ENCODE data around the gene RPTN. TPM values are rescaled to one million over a fixed set of nuclear protein-coding genes. Genes with fewer than 3 reads are reported as not detected.

Gene RPTN
- total RNA-seq, 2 experiments from 2014 or later, result not detected

DNA sequence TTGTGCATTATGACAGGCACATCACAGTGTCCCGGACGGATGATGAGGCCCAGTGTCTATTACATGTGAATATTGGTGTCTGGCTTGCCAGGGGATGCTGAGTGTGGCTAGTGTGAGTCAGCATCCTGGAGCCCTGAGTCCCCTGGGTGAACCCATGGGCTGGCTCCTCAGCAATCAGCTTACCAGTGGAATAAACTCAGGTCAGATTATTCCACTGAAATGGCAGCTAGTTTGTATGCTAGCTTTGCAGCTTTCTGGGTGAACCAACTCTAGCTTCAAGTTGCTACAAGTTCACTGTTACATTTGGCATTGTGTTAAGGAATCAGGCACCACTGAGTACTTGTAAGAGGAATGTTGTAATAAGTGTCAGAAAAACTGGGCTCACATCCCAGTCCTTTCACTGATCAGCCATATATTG, 23.9 kb upstream of the RPTN start:
- no peak overlapping the region for H3K27ac Mint-ChIP-seq
- no peak overlapping the region for H3K4me3 Mint-ChIP-seq
- ChIA-PET CTCF (interaction anchor here (1.0 to 3.4 kb wide), 6 partner anchors 8 to 135 kb away, joined by 3 to 11 read pairs (median 4); no protein-coding TSS in a partner anchor), POLR2A (interaction anchor here (1.1 kb wide), 1 partner anchor 133 kb away, joined by 3 read pairs; no protein-coding TSS in a partner anchor)
- DNase-seq, result no peak
- no peaks in the 10 kb centered on the region for H3K36me3 Mint-ChIP-seq (ENCODE audit: low read depth)
- peaks cover 14% of the 10 kb centered on the region for H3K27me3 Mint-ChIP-seq
- H3K4me1 Mint-ChIP-seq, result peaks cover 1% of the 10 kb centered on the region
- no peaks in the 10 kb centered on the region for H3K9me3 Mint-ChIP-seq

DNA sequence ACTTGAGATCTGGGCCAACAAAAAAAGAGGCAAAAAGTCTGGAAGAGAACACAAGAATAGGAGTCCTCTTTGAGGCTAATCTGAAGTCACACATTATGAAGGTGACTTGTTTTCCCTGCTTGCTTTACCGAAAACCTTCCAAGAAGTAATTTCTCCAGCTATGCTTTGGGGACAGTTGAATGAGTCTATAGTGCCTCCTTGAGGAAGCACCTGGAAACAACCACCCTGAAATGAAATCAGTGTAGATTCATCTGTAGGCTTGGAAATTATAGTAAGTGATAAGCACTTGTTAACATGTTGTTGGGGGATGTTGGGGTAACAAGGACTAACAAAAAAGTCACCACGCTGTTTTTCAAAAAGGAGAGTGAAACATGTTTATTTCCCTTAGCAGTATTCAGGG, 23.4 kb upstream of the RPTN start:
- H3K4me1 Mint-ChIP-seq, result peaks cover 1% of the 10 kb centered on the region
- no peaks in the 10 kb centered on the region for H3K36me3 Mint-ChIP-seq (ENCODE audit: low read depth)
- no peak overlapping the region for H3K27ac Mint-ChIP-seq
- H3K27me3 Mint-ChIP-seq, result peaks cover 14% of the 10 kb centered on the region
- CTCF ChIA-PET, result interaction anchor here (0.8 to 1.8 kb wide), 4 partner anchors 72 to 134 kb away, joined by 3 to 7 read pairs (median 4); no protein-coding TSS in a partner anchor
- POLR2A ChIA-PET, result interaction anchor here (1.1 kb wide), 1 partner anchor 132 kb away, joined by 3 read pairs; no protein-coding TSS in a partner anchor
- DNase-seq, result peak; percentile 14
- H3K9me3 Mint-ChIP-seq, result no peaks in the 10 kb centered on the region
- H3K4me3 Mint-ChIP-seq, result no peak overlapping the region

DNA sequence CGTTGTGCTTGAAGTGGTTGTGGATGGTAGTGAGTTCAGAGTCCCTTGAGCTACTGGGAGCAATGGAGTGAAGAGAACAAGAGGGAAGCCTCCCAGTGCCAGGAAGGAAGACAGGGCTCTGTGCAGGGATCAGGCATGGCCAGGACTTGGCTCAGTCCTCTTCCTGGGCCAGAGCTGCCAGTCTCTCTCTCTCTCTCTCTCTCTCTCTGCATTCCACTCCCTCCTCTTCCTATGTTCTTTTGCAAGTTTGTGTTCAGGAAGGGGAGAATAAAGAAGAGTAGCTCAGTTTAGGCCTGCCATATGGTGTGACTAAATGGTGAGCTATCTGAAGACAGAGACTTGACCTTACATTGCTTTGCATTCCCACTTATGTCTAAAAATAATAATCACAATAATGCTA, 20.5 kb upstream of the RPTN start:
- H3K27ac Mint-ChIP-seq, result no peak overlapping the region
- H3K36me3 Mint-ChIP-seq (ENCODE audit: low read depth), result no peaks in the 10 kb centered on the region
- no peaks in the 10 kb centered on the region for H3K4me1 Mint-ChIP-seq
- POLR2A ChIA-PET, result no interaction called here
- H3K27me3 Mint-ChIP-seq, result peaks cover 13% of the 10 kb centered on the region
- peaks cover 2% of the 10 kb centered on the region for H3K9me3 Mint-ChIP-seq
- H3K4me3 Mint-ChIP-seq, result no peak overlapping the region
- DNase-seq, result no peak
- CTCF ChIA-PET, result interaction anchor here (0.6 to 2.6 kb wide), 3 partner anchors 9 to 74 kb away, joined by 3 to 9 read pairs (median 4); partner anchors contain the start of gene RPTN

DNA sequence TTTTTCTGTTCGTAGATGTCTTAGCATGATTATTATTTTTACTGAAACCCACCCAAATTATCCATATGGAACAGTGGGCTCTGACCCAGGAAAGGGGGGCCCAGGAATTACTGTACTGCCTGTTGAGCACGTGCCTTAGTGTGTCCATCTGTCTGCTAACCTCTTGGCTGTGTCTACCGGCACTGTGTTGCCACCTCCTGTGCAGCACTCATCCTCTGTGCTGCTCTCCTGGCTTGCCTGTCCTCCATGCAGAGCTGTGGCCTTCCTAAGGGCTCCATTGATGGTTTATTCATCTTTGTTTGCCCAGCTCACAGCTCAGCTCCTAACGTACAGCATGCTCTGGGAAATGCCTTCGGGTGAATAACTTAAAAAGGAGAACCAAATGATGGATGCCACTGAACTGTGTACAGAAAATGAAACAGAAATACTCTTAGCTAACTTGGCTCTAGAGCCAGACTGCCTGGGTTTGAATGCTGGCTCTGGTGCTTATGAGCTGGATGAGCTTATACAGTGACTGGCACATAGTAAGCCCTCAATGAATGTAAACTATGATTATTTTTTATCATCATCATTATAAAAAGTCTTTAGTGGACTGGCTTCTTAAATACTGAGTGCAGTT, 11.4 kb upstream of the RPTN start:
- peaks cover 12% of the 10 kb centered on the region for H3K4me1 Mint-ChIP-seq
- peaks cover 2% of the 10 kb centered on the region for H3K36me3 Mint-ChIP-seq (ENCODE audit: low read depth)
- no peak overlapping the region for H3K4me3 Mint-ChIP-seq
- no peak overlapping the region for H3K27ac Mint-ChIP-seq
- CTCF ChIA-PET, result interaction anchor here (1.1 kb wide), 1 partner anchor 289 kb away, joined by 3 read pairs; no protein-coding TSS in a partner anchor
- DNase-seq, result no peak
- peaks cover 10% of the 10 kb centered on the region for H3K27me3 Mint-ChIP-seq
- POLR2A ChIA-PET, result no interaction called here
- H3K9me3 Mint-ChIP-seq, result no peaks in the 10 kb centered on the region

DNA sequence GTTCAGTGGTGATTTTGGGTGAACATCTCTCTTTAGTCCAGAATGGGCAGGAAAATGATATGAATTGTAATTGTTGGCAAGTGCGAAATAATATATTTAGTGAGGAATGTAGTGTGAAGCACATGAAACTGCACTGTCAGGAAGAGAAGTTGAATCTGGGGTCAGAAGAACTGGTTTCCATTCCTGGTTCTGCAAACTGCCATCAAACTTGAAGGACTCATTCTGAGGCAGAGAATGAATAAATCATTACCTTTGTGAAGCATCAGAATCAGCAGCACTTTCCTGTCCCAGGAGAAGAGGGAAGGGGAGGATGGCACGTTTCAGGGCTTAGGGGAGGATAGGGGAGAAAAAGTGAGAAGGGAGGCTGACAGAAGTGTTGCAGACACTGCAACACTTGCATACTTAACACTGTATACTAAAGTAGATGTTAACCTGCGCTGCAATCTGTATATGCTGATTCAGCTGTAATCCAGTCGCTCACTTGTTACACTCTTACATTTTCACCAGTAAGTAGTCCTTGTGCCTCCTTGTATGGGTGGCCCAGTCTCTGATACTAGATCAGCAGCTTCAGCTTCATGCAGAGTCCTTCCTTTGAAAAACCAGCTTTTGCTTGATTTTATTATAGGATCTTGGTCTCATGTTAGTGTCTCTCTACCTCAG, 10.5 kb upstream of the RPTN start:
- Mint-ChIP-seq H3K36me3 (ENCODE audit: low read depth) (peaks cover 3% of the 10 kb centered on the region), H3K27me3 (peaks cover 8% of the 10 kb centered on the region), H3K27ac (no peak overlapping the region), H3K4me1 (peaks cover 13% of the 10 kb centered on the region), H3K9me3 (no peaks in the 10 kb centered on the region), H3K4me3 (no peak overlapping the region)
- CTCF ChIA-PET, result no interaction called here
- POLR2A ChIA-PET, result no interaction called here
- DNase-seq, result no peak

DNA sequence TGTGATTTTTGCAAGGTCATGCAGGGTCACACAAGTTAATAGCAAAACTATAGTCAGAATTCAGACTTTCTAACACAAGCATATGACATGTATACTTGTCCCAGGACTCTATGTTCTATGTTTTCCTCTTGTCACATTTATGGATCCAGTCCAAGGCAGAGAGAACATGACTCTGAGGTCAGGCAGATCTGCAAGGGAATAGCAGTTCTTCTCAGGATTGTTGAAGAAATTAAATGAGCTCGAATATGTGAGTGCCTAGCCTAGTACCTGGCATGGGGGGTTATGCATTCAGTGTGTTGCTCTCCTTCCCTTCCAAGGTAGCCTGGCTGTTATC, 9.5 kb upstream of the RPTN start:
- H3K27me3 Mint-ChIP-seq, result peaks cover 15% of the 10 kb centered on the region
- CTCF ChIA-PET, result interaction anchor here (0.6 kb wide), 1 partner anchor 1073 kb away, joined by 4 read pairs; no protein-coding TSS in a partner anchor
- DNase-seq, result no peak

DNA sequence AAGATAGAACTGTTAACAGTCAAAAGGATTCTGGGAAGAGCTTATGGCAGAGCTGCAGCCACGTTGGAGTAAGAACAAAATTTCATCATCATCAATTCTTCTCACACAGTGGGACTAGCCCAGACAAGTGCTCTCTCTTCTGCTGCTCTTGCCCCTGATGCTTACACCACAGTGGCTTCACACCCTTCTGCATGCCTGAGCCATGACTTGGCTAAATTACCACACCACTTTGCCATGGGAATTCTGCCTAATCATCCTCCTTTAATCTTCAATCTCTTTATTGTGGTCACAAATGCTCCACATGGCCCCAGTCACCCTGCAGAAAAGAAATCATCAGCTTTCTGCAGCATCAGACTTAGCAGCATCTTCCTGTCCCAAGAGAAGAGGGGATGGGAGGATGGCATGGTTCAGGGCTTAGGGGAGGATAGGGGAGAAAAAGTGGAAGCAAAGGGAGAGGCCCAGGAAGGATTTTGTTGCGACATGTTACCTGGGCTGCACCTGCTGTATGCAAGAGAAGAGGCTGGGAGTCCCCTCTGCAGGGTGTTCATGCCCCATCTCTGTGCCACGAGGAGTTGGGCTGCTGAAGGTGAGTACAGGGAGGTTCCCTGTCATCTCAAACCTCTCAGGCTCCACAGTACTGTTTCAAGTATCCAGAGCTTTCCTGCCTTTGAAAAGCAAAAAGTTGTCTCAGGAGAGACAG, 9.0 kb upstream of the RPTN start:
- POLR2A ChIA-PET, result no interaction called here
- Mint-ChIP-seq H3K4me3 (no peak overlapping the region), H3K36me3 (ENCODE audit: low read depth) (peaks cover 3% of the 10 kb centered on the region), H3K27ac (peak overlapping the region; percentile 10), H3K9me3 (no peaks in the 10 kb centered on the region), H3K27me3 (peaks cover 14% of the 10 kb centered on the region), H3K4me1 (peaks cover 13% of the 10 kb centered on the region)
- DNase-seq, result no peak
- CTCF ChIA-PET, result no interaction called here

More for the DNA sequence above, 9.5 kb upstream of the RPTN start:
- Mint-ChIP-seq H3K4me3 (no peak overlapping the region), H3K36me3 (ENCODE audit: low read depth) (peaks cover 3% of the 10 kb centered on the region), H3K27ac (no peak overlapping the region), H3K9me3 (no peaks in the 10 kb centered on the region), H3K4me1 (peaks cover 13% of the 10 kb centered on the region)
- POLR2A ChIA-PET, result no interaction called here

DNA sequence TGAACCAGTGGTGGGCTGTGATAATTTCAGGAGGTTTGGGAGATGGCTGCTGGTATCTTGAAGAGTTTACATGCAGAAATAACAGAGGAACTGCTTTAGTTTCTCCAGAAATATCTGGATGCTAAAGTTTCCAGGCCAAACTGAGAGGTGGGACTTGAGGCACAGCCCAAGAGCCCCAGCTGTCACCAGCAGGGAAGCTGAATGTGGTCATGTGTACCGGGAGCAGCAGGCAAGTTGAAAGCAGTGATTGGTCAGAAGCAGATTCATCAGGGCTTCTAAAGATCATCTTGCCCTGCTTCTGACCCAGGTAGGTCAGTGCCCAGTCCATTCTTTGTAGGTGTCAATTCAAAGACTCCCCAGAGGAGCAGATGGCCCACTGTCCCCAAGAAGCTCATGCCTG, 7.9 kb upstream of the RPTN start:
- peaks cover 3% of the 10 kb centered on the region for H3K36me3 Mint-ChIP-seq (ENCODE audit: low read depth)
- no peak for DNase-seq
- ChIA-PET POLR2A (no interaction called here), CTCF (interaction anchor here (0.9 kb wide), 1 partner anchor 16 kb away, joined by 5 read pairs; no protein-coding TSS in a partner anchor)
- H3K27ac Mint-ChIP-seq, result no peak overlapping the region
- no peaks in the 10 kb centered on the region for H3K9me3 Mint-ChIP-seq
- H3K4me3 Mint-ChIP-seq, result no peak overlapping the region
- peaks cover 13% of the 10 kb centered on the region for H3K4me1 Mint-ChIP-seq
- H3K27me3 Mint-ChIP-seq, result peaks cover 19% of the 10 kb centered on the region

DNA sequence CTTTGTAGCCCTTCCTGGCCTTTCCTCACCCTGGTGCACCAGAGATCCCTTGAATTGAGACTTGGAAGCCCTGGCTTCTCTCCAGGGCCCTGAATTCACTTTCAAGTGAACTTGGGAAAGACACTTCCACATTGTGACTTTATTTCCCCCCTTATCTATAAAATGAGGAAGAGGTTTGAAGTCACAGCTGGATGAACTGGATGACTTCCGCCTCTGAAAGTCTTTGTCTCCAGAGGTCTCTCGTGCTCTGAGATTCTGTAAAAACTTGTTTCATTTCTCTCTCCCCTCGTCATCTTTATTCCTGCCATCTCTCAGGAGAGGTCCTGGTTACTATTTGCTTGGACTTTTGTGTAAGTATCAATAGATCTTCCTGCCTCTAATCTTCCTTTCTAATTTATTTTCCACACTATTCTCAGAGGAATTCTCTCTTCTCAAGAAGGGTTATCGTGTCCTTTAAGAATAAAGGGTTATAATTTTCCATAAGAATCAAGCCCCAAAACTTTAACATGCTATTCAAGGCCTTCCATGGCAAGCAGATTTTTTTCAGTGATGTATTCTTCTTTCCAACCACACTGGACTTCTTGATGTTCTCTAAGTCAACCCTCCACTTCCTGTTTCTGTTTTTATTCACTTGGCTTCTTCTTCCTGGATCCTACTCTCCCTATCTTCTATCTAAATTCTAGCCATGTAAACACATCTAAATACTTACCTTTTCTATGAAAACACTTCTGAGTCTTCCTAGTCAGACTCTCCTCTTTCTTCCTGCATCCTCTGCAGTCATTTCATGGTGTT, 6.5 kb upstream of the RPTN start:
- no peak for DNase-seq
- H3K36me3 Mint-ChIP-seq (ENCODE audit: low read depth), result peaks cover 3% of the 10 kb centered on the region
- peaks cover 13% of the 10 kb centered on the region for H3K4me1 Mint-ChIP-seq
- no peak overlapping the region for H3K27ac Mint-ChIP-seq
- no peaks in the 10 kb centered on the region for H3K9me3 Mint-ChIP-seq
- H3K27me3 Mint-ChIP-seq, result peaks cover 18% of the 10 kb centered on the region
- H3K4me3 Mint-ChIP-seq, result no peak overlapping the region
- ChIA-PET CTCF (no interaction called here), POLR2A (no interaction called here)

DNA sequence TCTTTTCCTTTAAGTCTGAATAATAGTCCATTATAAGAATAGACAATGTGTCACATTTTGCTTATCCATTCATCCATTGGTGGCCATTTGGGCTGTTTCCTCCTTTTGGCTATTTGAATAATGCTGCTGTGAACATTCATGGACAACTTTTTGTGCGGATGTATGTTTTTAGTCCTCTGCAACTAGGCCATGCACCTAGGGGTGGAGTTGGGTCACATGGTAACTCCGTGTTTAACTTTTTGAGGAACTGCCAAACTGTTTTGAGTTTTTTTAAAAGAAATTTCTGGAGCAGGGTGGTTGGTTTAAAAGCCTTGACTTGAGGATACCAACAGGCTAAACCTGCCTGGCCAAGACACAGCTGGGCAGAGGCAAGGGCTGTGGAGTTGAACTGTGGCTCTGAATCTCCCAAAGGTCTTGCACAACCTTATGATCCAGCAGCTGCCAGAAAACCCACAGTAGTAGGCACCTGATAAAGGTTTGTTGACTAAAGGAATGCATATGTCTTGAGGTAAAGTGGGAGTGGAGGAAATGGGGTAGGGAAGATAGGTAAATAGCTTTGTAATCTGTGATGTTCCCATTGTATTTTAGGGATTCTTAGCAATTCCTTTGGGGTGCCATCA, 5.6 kb upstream of the RPTN start:
- no peak overlapping the region for H3K27ac Mint-ChIP-seq
- H3K27me3 Mint-ChIP-seq, result peaks cover 20% of the 10 kb centered on the region
- no peaks in the 10 kb centered on the region for H3K9me3 Mint-ChIP-seq
- H3K4me1 Mint-ChIP-seq, result peaks cover 13% of the 10 kb centered on the region
- peaks cover 3% of the 10 kb centered on the region for H3K36me3 Mint-ChIP-seq (ENCODE audit: low read depth)
- CTCF ChIA-PET, result interaction anchor here (0.9 to 1.1 kb wide), 2 partner anchors 21 to 294 kb away, joined by 3 to 4 read pairs; no protein-coding TSS in a partner anchor
- DNase-seq, result no peak
- POLR2A ChIA-PET, result no interaction called here
- no peak overlapping the region for H3K4me3 Mint-ChIP-seq

DNA sequence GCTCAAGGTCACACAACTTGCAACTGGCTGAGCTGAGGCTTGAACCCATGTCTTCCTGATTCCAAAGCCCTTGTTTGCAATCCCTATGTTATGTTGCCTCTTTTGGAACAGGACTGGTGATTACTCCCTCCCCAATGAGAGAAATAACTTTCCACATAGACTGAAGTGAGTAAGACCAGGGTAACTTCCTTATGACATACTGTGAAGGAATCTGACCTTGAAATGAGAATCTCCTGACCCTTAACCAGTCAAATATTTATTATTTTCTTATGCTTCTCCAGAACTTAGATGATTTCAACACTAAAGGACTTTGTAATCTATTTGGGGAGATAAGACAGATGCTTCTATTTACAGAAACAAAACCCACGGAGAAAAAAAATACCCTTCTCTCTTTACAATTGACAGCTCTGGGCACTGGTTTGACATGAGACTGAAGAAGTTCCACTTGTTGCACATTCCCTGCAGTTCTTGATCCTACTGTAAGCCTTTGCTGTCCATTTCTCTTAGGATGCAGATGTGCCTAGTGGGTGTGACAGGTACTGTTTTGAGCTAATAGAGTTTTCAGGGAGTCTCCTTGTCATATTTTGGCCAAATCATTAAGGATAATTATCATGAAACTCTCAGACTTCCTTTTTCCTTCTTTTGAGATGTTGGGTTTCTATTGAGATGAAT, 3.9 kb upstream of the RPTN start:
- H3K27me3 Mint-ChIP-seq, result peaks cover 19% of the 10 kb centered on the region
- CTCF ChIA-PET, result no interaction called here
- DNase-seq, result no peak

DNA sequence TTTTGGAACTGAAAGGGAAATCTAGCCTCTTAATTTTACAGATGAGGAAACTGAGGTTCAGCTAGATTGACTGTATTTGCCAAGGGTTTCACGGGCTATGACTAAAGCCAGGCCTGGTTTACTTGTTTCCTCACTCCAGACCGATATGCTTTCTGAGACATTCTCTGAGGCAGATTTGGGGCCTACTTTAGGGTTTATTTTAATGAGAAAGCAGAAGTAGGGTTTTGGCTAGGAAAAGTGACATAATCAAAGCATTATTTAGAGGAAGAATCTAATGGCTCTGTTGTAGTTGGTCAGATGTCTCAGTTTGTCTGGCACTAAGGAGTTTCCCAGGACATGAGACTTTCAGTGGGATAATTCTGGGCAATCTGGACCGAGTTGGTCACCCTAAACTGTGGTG, 1.5 kb upstream of the RPTN start:
- peaks cover 2% of the 10 kb centered on the region for H3K36me3 Mint-ChIP-seq (ENCODE audit: low read depth)
- DNase-seq, result no peak
- no peak overlapping the region for H3K4me3 Mint-ChIP-seq
- ChIA-PET CTCF (interaction anchor here (0.6 kb wide), 1 partner anchor 16 kb away, joined by 3 read pairs; no protein-coding TSS in a partner anchor), POLR2A (no interaction called here)
- peaks cover 3% of the 10 kb centered on the region for H3K4me1 Mint-ChIP-seq
- H3K27me3 Mint-ChIP-seq, result peaks cover 19% of the 10 kb centered on the region
- no peaks in the 10 kb centered on the region for H3K9me3 Mint-ChIP-seq
- H3K27ac Mint-ChIP-seq, result no peak overlapping the region

More for the DNA sequence above, 3.9 kb upstream of the RPTN start:
- H3K9me3 Mint-ChIP-seq, result no peaks in the 10 kb centered on the region
- peaks cover 3% of the 10 kb centered on the region for H3K36me3 Mint-ChIP-seq (ENCODE audit: low read depth)
- H3K4me1 Mint-ChIP-seq, result peaks cover 12% of the 10 kb centered on the region
- H3K4me3 Mint-ChIP-seq, result no peak overlapping the region
- H3K27ac Mint-ChIP-seq, result no peak overlapping the region
- POLR2A ChIA-PET, result no interaction called here

All from activated CD4-positive, alpha-beta T cell treated with anti-CD3 and anti-CD28 coated beads, Interleukin-2, amount 10 ng/mL, durations not matched to agents 7 days and 5 days (primary cell).